ENCODE measurements around the gene TM4SF1. TPM values are rescaled to one million over a fixed set of nuclear protein-coding genes. Genes with fewer than 3 reads are reported as not detected.

The TM4SF1 gene
- not detected for polyA plus RNA-seq (2012; ENCODE audit: missing spikeins)

- no peak for FAIRE-seq
- TF ChIP-seq TAF1 (IDR thresholded peaks at IDR 0.05; ENCODE audit: borderline replicate concordance, low read depth, low read length) (no peak), POLR2A (IDR thresholded peaks at IDR 0.05; ENCODE audit: low read depth, low read length) (no peak), POLR2AphosphoS5 (IDR thresholded peaks at IDR 0.05; ENCODE audit: low read depth, low read length) (no peak)
- DNase-seq (ENCODE audit: insufficient read length), result no peak
Observed at GRCh38 chr3:149377408-149378364, at the start of gene TM4SF1. TM4SF1 (minus strand) TSS chr3:149377649; CDS start chr3:149377547, 102 bp downstream.

- DNase-seq (ENCODE audit: insufficient read length) (no peak), FAIRE-seq (no peak)
- no peak for TF ChIP-seq POLR2A (IDR thresholded peaks at IDR 0.05; ENCODE audit: low read depth, low read length)
- no peak for TF ChIP-seq TAF1 (IDR thresholded peaks at IDR 0.05; ENCODE audit: borderline replicate concordance, low read depth, low read length)
- TF ChIP-seq POLR2AphosphoS5 (IDR thresholded peaks at IDR 0.05; ENCODE audit: low read depth, low read length), result no peak
Observed at GRCh38 chr3:149426325-149426724, 48.9 kb upstream of the TM4SF1 start.

- FAIRE-seq (no peak), DNase-seq (ENCODE audit: insufficient read length) (no peak)
- TF ChIP-seq POLR2AphosphoS5 (IDR thresholded peaks at IDR 0.05; ENCODE audit: low read depth, low read length), result no peak
- TF ChIP-seq POLR2A (IDR thresholded peaks at IDR 0.05; ENCODE audit: low read depth, low read length), result no peak
- no peak for TF ChIP-seq TAF1 (IDR thresholded peaks at IDR 0.05; ENCODE audit: borderline replicate concordance, low read depth, low read length)
Observed at GRCh38 chr3:149424918-149425317, 47.5 kb upstream of the TM4SF1 start.

- no peak for DNase-seq (ENCODE audit: insufficient read length)
- FAIRE-seq, result no peak
- TF ChIP-seq TAF1 (IDR thresholded peaks at IDR 0.05; ENCODE audit: borderline replicate concordance, low read depth, low read length) (no peak), POLR2AphosphoS5 (IDR thresholded peaks at IDR 0.05; ENCODE audit: low read depth, low read length) (no peak), POLR2A (IDR thresholded peaks at IDR 0.05; ENCODE audit: low read depth, low read length) (no peak)
Observed at GRCh38 chr3:149421764-149422163, 44.3 kb upstream of the TM4SF1 start.

- DNase-seq (ENCODE audit: insufficient read length) (no peak), FAIRE-seq (no peak)
- TF ChIP-seq TAF1 (IDR thresholded peaks at IDR 0.05; ENCODE audit: borderline replicate concordance, low read depth, low read length), result no peak
Observed at GRCh38 chr3:149419816-149420215, 42.4 kb upstream of the TM4SF1 start.

GRCh38 chr3:149417727-149418126 lies 40.3 kb upstream of the TM4SF1 start:
- TF ChIP-seq POLR2A (IDR thresholded peaks at IDR 0.05; ENCODE audit: low read depth, low read length) (no peak), POLR2AphosphoS5 (IDR thresholded peaks at IDR 0.05; ENCODE audit: low read depth, low read length) (no peak), TAF1 (IDR thresholded peaks at IDR 0.05; ENCODE audit: borderline replicate concordance, low read depth, low read length) (no peak)
- no peak for FAIRE-seq

GRCh38 chr3:149417174-149417573 lies 39.7 kb upstream of the TM4SF1 start:
- no peak for TF ChIP-seq TAF1 (IDR thresholded peaks at IDR 0.05; ENCODE audit: borderline replicate concordance, low read depth, low read length)
- no peak for TF ChIP-seq POLR2AphosphoS5 (IDR thresholded peaks at IDR 0.05; ENCODE audit: low read depth, low read length)
- no peak for TF ChIP-seq POLR2A (IDR thresholded peaks at IDR 0.05; ENCODE audit: low read depth, low read length)
- no peak for DNase-seq (ENCODE audit: insufficient read length)
- no peak for FAIRE-seq

More at GRCh38 chr3:149417727-149418126, 40.3 kb upstream of the TM4SF1 start:
- DNase-seq (ENCODE audit: insufficient read length), result no peak

- no peak for FAIRE-seq
- no peak for TF ChIP-seq POLR2A (IDR thresholded peaks at IDR 0.05; ENCODE audit: low read depth, low read length)
- no peak for TF ChIP-seq TAF1 (IDR thresholded peaks at IDR 0.05; ENCODE audit: borderline replicate concordance, low read depth, low read length)
- TF ChIP-seq POLR2AphosphoS5 (IDR thresholded peaks at IDR 0.05; ENCODE audit: low read depth, low read length), result no peak
- DNase-seq (ENCODE audit: insufficient read length), result no peak
Observed at GRCh38 chr3:149415484-149415883, 38.0 kb upstream of the TM4SF1 start.

- no peak for FAIRE-seq
- DNase-seq (ENCODE audit: insufficient read length), result no peak
- TF ChIP-seq POLR2AphosphoS5 (IDR thresholded peaks at IDR 0.05; ENCODE audit: low read depth, low read length) (no peak), TAF1 (IDR thresholded peaks at IDR 0.05; ENCODE audit: borderline replicate concordance, low read depth, low read length) (no peak), POLR2A (IDR thresholded peaks at IDR 0.05; ENCODE audit: low read depth, low read length) (no peak)
Observed at GRCh38 chr3:149414557-149415231, 37.2 kb upstream of the TM4SF1 start.

GRCh38 chr3:149411583-149411982 lies 34.1 kb upstream of the TM4SF1 start:
- DNase-seq (ENCODE audit: insufficient read length) (no peak), FAIRE-seq (no peak)
- TF ChIP-seq TAF1 (IDR thresholded peaks at IDR 0.05; ENCODE audit: borderline replicate concordance, low read depth, low read length), result no peak
- TF ChIP-seq POLR2A (IDR thresholded peaks at IDR 0.05; ENCODE audit: low read depth, low read length), result no peak
- TF ChIP-seq POLR2AphosphoS5 (IDR thresholded peaks at IDR 0.05; ENCODE audit: low read depth, low read length), result no peak

- FAIRE-seq (no peak), DNase-seq (ENCODE audit: insufficient read length) (no peak)
- no peak for TF ChIP-seq TAF1 (IDR thresholded peaks at IDR 0.05; ENCODE audit: borderline replicate concordance, low read depth, low read length)
Observed at GRCh38 chr3:149409351-149409750, 31.9 kb upstream of the TM4SF1 start.

GRCh38 chr3:149407898-149408297 lies 30.4 kb upstream of the TM4SF1 start:
- DNase-seq (ENCODE audit: insufficient read length) (no peak), FAIRE-seq (no peak)
- TF ChIP-seq POLR2AphosphoS5 (IDR thresholded peaks at IDR 0.05; ENCODE audit: low read depth, low read length) (no peak), POLR2A (IDR thresholded peaks at IDR 0.05; ENCODE audit: low read depth, low read length) (no peak), TAF1 (IDR thresholded peaks at IDR 0.05; ENCODE audit: borderline replicate concordance, low read depth, low read length) (no peak)

Measured in GM12892 (cell line).